ENCODE results near the gene BDKRB2.

BDKRB2 gene

GRCh38 chr14:96260341-96260821 lies 55.7 kb downstream of the BDKRB2 start:
- Histone ChIP-seq H3K36me3 (replicated peaks; ENCODE audit: insufficient read depth, low read length) (no peaks in the 10 kb centered on the region), H3K4me3 (ENCODE audit: low read length) (no peak overlapping the region), H3K4me1 (ENCODE audit: low read length) (no peaks in the 10 kb centered on the region), H3K9me3 (replicated peaks; ENCODE audit: insufficient read depth, low read length) (no peaks in the 10 kb centered on the region), H3K9ac (ENCODE audit: low read length) (no peak overlapping the region), H3F3A (ENCODE audit: insufficient read depth, low read length) (no peaks in the 10 kb centered on the region), H3K27me3 (replicated peaks; ENCODE audit: insufficient read depth, low read length) (no peaks in the 10 kb centered on the region), H2AFZ (ENCODE audit: low read length) (no peak overlapping the region), H3K79me2 (ENCODE audit: low read length) (no peaks in the 10 kb centered on the region), H4K20me1 (ENCODE audit: insufficient read depth, low read length) (no peaks in the 10 kb centered on the region), H3K9me2 (replicated peaks; ENCODE audit: insufficient read depth, low read length) (no peaks in the 10 kb centered on the region), H3K27ac (ENCODE audit: low read length) (no peak overlapping the region), H3K4me2 (ENCODE audit: low read depth, low read length) (no peak overlapping the region)
- no peak for TF ChIP-seq EZH2phosphoT487 (IDR thresholded peaks at IDR 0.05; ENCODE audit: low read length)
- TF ChIP-seq EZH2 (optimal IDR thresholded peaks at IDR 0.05; ENCODE audit: low read depth, low read length): no peak
- no peak for TF ChIP-seq CTCF (IDR thresholded peaks at IDR 0.05; ENCODE audit: low read length)
- DNase-seq: no peak

DNA sequence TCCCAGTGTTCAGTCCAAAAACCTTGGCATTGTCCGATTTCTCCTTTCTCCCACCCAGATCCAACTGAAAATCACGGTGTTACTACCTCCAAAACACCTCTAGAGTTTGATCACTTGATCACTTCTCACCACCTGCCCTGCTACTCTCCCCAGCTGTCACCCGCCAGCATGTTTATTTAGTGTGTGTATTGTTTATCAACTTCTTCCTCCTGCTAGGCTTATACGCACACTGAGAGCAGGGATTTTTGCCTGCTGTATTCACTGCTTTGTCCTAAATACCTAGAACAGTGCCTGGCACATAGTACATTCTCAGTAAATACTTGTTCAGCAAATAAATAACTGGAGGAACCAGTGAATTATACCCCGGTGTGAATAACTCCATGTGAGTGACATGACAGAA lies 56.4 kb downstream of the BDKRB2 start:
- H4K20me1 ChIP-seq (ENCODE audit: insufficient read depth, low read length): no peaks in the 10 kb centered on the region
- H3K4me1 ChIP-seq (ENCODE audit: low read length): no peaks in the 10 kb centered on the region
- no peak overlapping the region for H3K4me3 ChIP-seq (ENCODE audit: low read length)
- no peak for TF ChIP-seq CTCF (IDR thresholded peaks at IDR 0.05; ENCODE audit: low read length)
- no peak for TF ChIP-seq EZH2 (optimal IDR thresholded peaks at IDR 0.05; ENCODE audit: low read depth, low read length)
- no peak for TF ChIP-seq EZH2phosphoT487 (IDR thresholded peaks at IDR 0.05; ENCODE audit: low read length)
- H3K36me3 ChIP-seq (replicated peaks; ENCODE audit: insufficient read depth, low read length): no peaks in the 10 kb centered on the region
- no peaks in the 10 kb centered on the region for H3K9me3 ChIP-seq (replicated peaks; ENCODE audit: insufficient read depth, low read length)
- H3K9ac ChIP-seq (ENCODE audit: low read length): no peak overlapping the region
- DNase-seq: no peak
- no peak overlapping the region for H3K4me2 ChIP-seq (ENCODE audit: low read depth, low read length)
- H3K27me3 ChIP-seq (replicated peaks; ENCODE audit: insufficient read depth, low read length): no peaks in the 10 kb centered on the region
- H3K27ac ChIP-seq (ENCODE audit: low read length): no peak overlapping the region
- H3F3A ChIP-seq (ENCODE audit: insufficient read depth, low read length): no peaks in the 10 kb centered on the region
- H3K9me2 ChIP-seq (replicated peaks; ENCODE audit: insufficient read depth, low read length): no peaks in the 10 kb centered on the region
- H3K79me2 ChIP-seq (ENCODE audit: low read length): no peaks in the 10 kb centered on the region
- no peak overlapping the region for H2AFZ ChIP-seq (ENCODE audit: low read length)

GRCh38 chr14:96261772-96262655 lies 57.4 kb downstream of the BDKRB2 start:
- TF ChIP-seq EZH2phosphoT487 (IDR thresholded peaks at IDR 0.05; ENCODE audit: low read length): no peak
- TF ChIP-seq EZH2 (optimal IDR thresholded peaks at IDR 0.05; ENCODE audit: low read depth, low read length): no peak
- no peak for TF ChIP-seq CTCF (IDR thresholded peaks at IDR 0.05; ENCODE audit: low read length)
- Histone ChIP-seq H3K27ac (ENCODE audit: low read length) (no peak overlapping the region), H3K4me1 (ENCODE audit: low read length) (no peaks in the 10 kb centered on the region), H3K79me2 (ENCODE audit: low read length) (no peaks in the 10 kb centered on the region), H3F3A (ENCODE audit: insufficient read depth, low read length) (no peaks in the 10 kb centered on the region), H3K4me2 (ENCODE audit: low read depth, low read length) (no peak overlapping the region), H3K27me3 (replicated peaks; ENCODE audit: insufficient read depth, low read length) (no peaks in the 10 kb centered on the region), H2AFZ (ENCODE audit: low read length) (no peak overlapping the region), H3K9me3 (replicated peaks; ENCODE audit: insufficient read depth, low read length) (no peaks in the 10 kb centered on the region), H4K20me1 (ENCODE audit: insufficient read depth, low read length) (no peaks in the 10 kb centered on the region), H3K9me2 (replicated peaks; ENCODE audit: insufficient read depth, low read length) (no peaks in the 10 kb centered on the region), H3K9ac (ENCODE audit: low read length) (no peak overlapping the region), H3K36me3 (replicated peaks; ENCODE audit: insufficient read depth, low read length) (no peaks in the 10 kb centered on the region), H3K4me3 (ENCODE audit: low read length) (no peak overlapping the region)
- DNase-seq: no peak
